Neutrophil (primary cell): ENCODE data around the gene PDZRN3.

Experiments used
- H3K27ac ChIP-seq: fragments of 200-600 bp; sonication (generic); 2 replicates; pipeline ENCODE4 v1.5.1; 2016; ENCODE audit warnings: mild to moderate bottlenecking, moderate library complexity
- H3K27me3 ChIP-seq: fragments of 200-600 bp; sonication (generic); 2 replicates; pipeline ENCODE4 v1.6.0; 2016; ENCODE audit warnings: mild to moderate bottlenecking
- H3K36me3 ChIP-seq: fragments of 200-600 bp; sonication (generic); 2 replicates; pipeline ENCODE4 v1.5.1; 2017
- H3K4me1 ChIP-seq, 2 experiments: fragments of 200-600 bp in 1 of 2; sonication (generic) in 1 of 2; 1 replicate in 1 of 2; 2 replicates in 1 of 2; pipeline versions ENCODE4 v1.5.1 to v1.6.1; 2013 to 2016; ENCODE audit warnings: low read depth in 1 of 2, low read length in 1 of 2, mild to moderate bottlenecking in 1 of 2, moderate library complexity in 1 of 2; ENCODE audit not compliant: control insufficient read depth in 1 of 2, insufficient read depth in 1 of 2
- H3K4me3 ChIP-seq, 2 experiments: fragments of 200-600 bp in 1 of 2; sonication (generic) in 1 of 2; 1 replicate in 1 of 2; 2 replicates in 1 of 2; pipeline ENCODE4 v1.5.1; 2013 to 2016; ENCODE audit warnings: low read depth in 1 of 2, low read length in 1 of 2, mild to moderate bottlenecking in 1 of 2, moderate library complexity in 1 of 2
- H3K9me3 ChIP-seq: fragments of 200-600 bp; sonication (generic); 2 replicates; pipeline ENCODE4 v1.5.1; 2016
- CTCF ChIP-seq: fragments of 200-600 bp; sonication (generic); IDR thresholded peaks from 2 replicates; pipeline ENCODE4 v1.5.1; 2016; ENCODE audit warnings: antibody characterized with exemption

Gene PDZRN3

GRCh38 chr3:73624017-73624820 lies 522 bp downstream of the PDZRN3 start:
- H3K27ac ChIP-seq: no peak overlapping the region
- TF ChIP-seq CTCF: no peak
- H3K36me3 ChIP-seq: no peaks in the 10 kb centered on the region
- H3K4me1 ChIP-seq: no peaks in the 10 kb centered on the region
- no peaks in the 10 kb centered on the region for H3K9me3 ChIP-seq
- peaks cover 70% of the 10 kb centered on the region for H3K27me3 ChIP-seq
- no peak overlapping the region for H3K4me3 ChIP-seq

GRCh38 chr3:73623346-73623745 lies 1.4 kb downstream of the PDZRN3 start:
- Histone ChIP-seq H3K4me1 (no peaks in the 10 kb centered on the region), H3K36me3 (no peaks in the 10 kb centered on the region), H3K9me3 (no peaks in the 10 kb centered on the region), H3K27me3 (peaks cover 70% of the 10 kb centered on the region), H3K4me3 (no peak overlapping the region), H3K27ac (no peak overlapping the region)
- TF ChIP-seq CTCF: no peak

- Histone ChIP-seq H3K27me3 (peaks cover 62% of the 10 kb centered on the region), H3K9me3 (no peaks in the 10 kb centered on the region), H3K27ac (no peak overlapping the region), H3K4me3 (no peak overlapping the region), H3K4me1 (no peaks in the 10 kb centered on the region), H3K36me3 (no peaks in the 10 kb centered on the region)
- no peak for TF ChIP-seq CTCF
These were observed 2.5 kb downstream of the PDZRN3 start for GRCh38 chr3:73622091-73622805.

- Histone ChIP-seq H3K4me3 (no peak overlapping the region), H3K27me3 (peaks cover 53% of the 10 kb centered on the region), H3K4me1 (no peaks in the 10 kb centered on the region), H3K9me3 (no peaks in the 10 kb centered on the region), H3K27ac (no peak overlapping the region), H3K36me3 (no peaks in the 10 kb centered on the region)
- TF ChIP-seq CTCF: no peak
These were observed 3.4 kb downstream of the PDZRN3 start for GRCh38 chr3:73621388-73621787.

- no peak overlapping the region for H3K4me3 ChIP-seq
- H3K4me1 ChIP-seq: no peaks in the 10 kb centered on the region
- H3K36me3 ChIP-seq: no peaks in the 10 kb centered on the region
- no peak overlapping the region for H3K27ac ChIP-seq
- TF ChIP-seq CTCF: no peak
- H3K27me3 ChIP-seq: peaks cover 24% of the 10 kb centered on the region
- no peaks in the 10 kb centered on the region for H3K9me3 ChIP-seq
These were observed 6.3 kb downstream of the PDZRN3 start for GRCh38 chr3:73618461-73618860.
